K562 (cell line): ENCODE data around the gene GUCY2F. TPM values are rescaled to one million over a fixed set of nuclear protein-coding genes. Genes with fewer than 3 reads are reported as not detected.

Experiments used
- ATAC-seq: fragments of 200-7000 bp; cut with Tn5 transposase; 3 replicates; pipeline ENCODE4 v1.9.1; 2020; ENCODE audit warnings: moderate library complexity
- BruUV-seq: library from RNA; stranded (reverse); fragments of 400-500 nt; replicated peaks from 2 replicates; lab custom pipeline; 2021; lab: Mats Ljungman, UMichigan
- CTCF ChIA-PET: fragments of 300-600 bp; formaldehyde crosslinking; extraction: SDS; loops from one replicate; lab custom pipeline; 2021; ENCODE audit warnings: low intra/inter-chr PET ratio; lab: Yijun Ruan, JAX
- POLR2A ChIA-PET: fragments of 300-600, 350-650 bp; sonication (Branson Sonifier 250); formaldehyde crosslinking; extraction: SDS; loops from one replicate; lab custom pipeline; 2021; ENCODE audit warnings: antibody characterized with exemption, inconsistent platforms; lab: Yijun Ruan, JAX
- DNase-seq, 4 experiments: peaks; one replicate each; pipeline versions ENCODE4 v3.0.0 to v3.0.0-alpha.2; 2011 to 2018; ENCODE audit warnings: low spot score in 3 of 4, mixed read lengths in 3 of 4; ENCODE audit errors: extremely low read depth in 1 of 4
- FAIRE-seq: peaks from 2 replicates; lab custom pipeline; 2011; peaks lifted over from hg19 to GRCh38; lab: Jason Lieb, UNC
- H2AFZ ChIP-seq: 2 replicates; pipeline ENCODE4 v1.6.0; 2011; ENCODE audit warnings: low read depth, low read length, control low read depth, inconsistent platforms
- H3K27ac ChIP-seq: fragments of 200-600 bp; 3 replicates; pipeline ENCODE4 v1.8.0; 2011; ENCODE audit warnings: low read depth, mild to moderate bottlenecking, control low read depth, inconsistent platforms, low read length, moderate library complexity, mixed read lengths; ENCODE audit errors: extremely low read depth
- H3K27me3 ChIP-seq, 2 experiments: fragments of 300-600 bp in 1 of 2; 2 replicates in 1 of 2; 3 replicates in 1 of 2; pipeline versions ENCODE4 v1.6.0 to v1.8.0; 2011; ENCODE audit warnings: inconsistent platforms in 2 of 2, low read length in 2 of 2, mild to moderate bottlenecking in 1 of 2, mixed read lengths in 1 of 2, moderate library complexity in 1 of 2; ENCODE audit not compliant: control insufficient read depth in 2 of 2, insufficient read depth in 2 of 2
- H3K36me3 ChIP-seq: fragments of 300-600 bp; 3 replicates; pipeline ENCODE4 v1.8.0; 2011; ENCODE audit warnings: mild to moderate bottlenecking, low read length, inconsistent platforms; ENCODE audit not compliant: control insufficient read depth, insufficient read depth
- H3K4me1 ChIP-seq, 2 experiments: fragments of 200-600 bp in 1 of 2; replicated peaks in 1 of 2; 2 replicates in 1 of 2; 3 replicates in 1 of 2; pipeline versions ENCODE4 v1.5.1 to v1.8.0; 2011; ENCODE audit warnings: inconsistent platforms in 2 of 2, low read length in 2 of 2, mild to moderate bottlenecking in 1 of 2, mixed read lengths in 1 of 2, moderate library complexity in 1 of 2; ENCODE audit not compliant: control insufficient read depth in 2 of 2, insufficient read depth in 2 of 2
- H3K4me2 ChIP-seq: 2 replicates; pipeline ENCODE4 v1.6.1; 2011; ENCODE audit warnings: low read length, control low read depth, inconsistent platforms, mixed read lengths; ENCODE audit not compliant: insufficient read depth
- H3K4me3 ChIP-seq: fragments of 200-600 bp; sonication (generic), shearing (Covaris generic); 2 replicates; pipeline ENCODE4 v1.5.1; 2016; ENCODE audit warnings: control low read depth, inconsistent platforms
- H3K79me2 ChIP-seq: fragments of 200-600 bp; 3 replicates; pipeline ENCODE4 v1.8.0; 2011; ENCODE audit warnings: low read length, inconsistent platforms; ENCODE audit not compliant: control insufficient read depth, insufficient read depth
- H3K9ac ChIP-seq, 2 experiments: 2 replicates each; pipeline versions ENCODE4 v1.6.0 to v1.6.1; 2011; ENCODE audit warnings: low read depth in 2 of 2, low read length in 2 of 2, control low read depth in 1 of 2, inconsistent platforms in 1 of 2, mild to moderate bottlenecking in 1 of 2, mixed read lengths in 1 of 2; ENCODE audit not compliant: insufficient read depth in 1 of 2
- H3K9me1 ChIP-seq: one replicate; pipeline ENCODE4 v1.6.0; 2011; ENCODE audit warnings: inconsistent platforms, mild to moderate bottlenecking, low read length, moderate library complexity; ENCODE audit not compliant: control insufficient read depth, insufficient read depth
- H3K9me3 ChIP-seq: replicated peaks from 2 replicates; pipeline ENCODE4 v1.5.1; 2011; ENCODE audit warnings: low read depth, low read length, inconsistent platforms; ENCODE audit not compliant: control insufficient read depth, insufficient read depth
- H4K20me1 ChIP-seq: replicated peaks from 2 replicates; pipeline ENCODE4 v1.6.1; 2011; ENCODE audit warnings: low read length, inconsistent platforms, mixed read lengths; ENCODE audit not compliant: control insufficient read depth, insufficient read depth
- BHLHE40 ChIP-seq: IDR thresholded peaks from 2 replicates; pipeline ENCODE4 v1.6.1; 2011; ENCODE audit warnings: low read length, improper control_type of control experiment
- DNMT1 ChIP-seq: fragments of 450-650 bp; IDR thresholded peaks from 2 replicates; pipeline ENCODE4 v1.6.1; 2016; ENCODE audit warnings: antibody characterized with exemption, mild to moderate bottlenecking
- ETV1 ChIP-seq: fragments of 450-650 bp; conservative IDR thresholded peaks from 2 replicates; pipeline ENCODE4 v1.6.1; 2016; ENCODE audit warnings: missing genetic modification characterization, control low read depth, low read depth, missing compliant biosample characterization
- ETV5 ChIP-seq: sonication (generic); formaldehyde crosslinking; IDR thresholded peaks from 2 replicates; pipeline ENCODE4 v1.4.0; 2020; ENCODE audit warnings: low read depth, mild to moderate bottlenecking, missing genetic modification reagents
- FUS ChIP-seq: fragments of 200-400 bp; formaldehyde crosslinking; optimal IDR thresholded peaks from 2 replicates; pipeline ENCODE3; 2017; ENCODE audit warnings: low read depth, low read length
- JUND ChIP-seq, 2 experiments: IDR thresholded peaks; 2 replicates in 1 of 2; 3 replicates in 1 of 2; pipeline ENCODE4 v1.6.1; 2011; ENCODE audit warnings: borderline replicate concordance in 2 of 2, low read depth in 2 of 2, low read length in 2 of 2, improper control_type of control experiment in 1 of 2, missing biosample characterization in 1 of 2, missing genetic modification characterization in 1 of 2, missing genetic modification reagents in 1 of 2
- PHF20 ChIP-seq: fragments of 450-650 bp; IDR thresholded peaks from 2 replicates; pipeline ENCODE4 v1.6.1; 2018; ENCODE audit not compliant: partially characterized antibody
- RFX5 ChIP-seq: IDR thresholded peaks from 2 replicates; pipeline ENCODE4 v1.6.1; 2011; ENCODE audit warnings: low read depth, mild to moderate bottlenecking, improper control_type of control experiment, low read length
- SIN3A ChIP-seq, 2 experiments: fragments of 150-350 bp in 1 of 2; IDR thresholded peaks; 2 replicates each; pipeline ENCODE4 v1.6.1; 2011 to 2016; ENCODE audit warnings: borderline replicate concordance in 2 of 2, low read depth in 2 of 2, low read length in 2 of 2, mild to moderate bottlenecking in 2 of 2, moderate library complexity in 2 of 2; ENCODE audit not compliant: control insufficient read depth in 1 of 2
- ZBTB8A ChIP-seq: fragments of 450-650 bp; IDR thresholded peaks from 2 replicates; pipeline ENCODE4 v1.6.1; 2018; ENCODE audit warnings: mild to moderate bottlenecking, moderate library complexity; ENCODE audit not compliant: partially characterized antibody
- WGBS: fragments of 100-300 bp; shearing (Covaris generic); methylation state at CpG from one replicate; pipeline ENCODE4 v1.1.6; 2016; ENCODE audit warnings: low coverage, mixed read lengths; ENCODE audit not compliant: insufficient coverage; ENCODE audit errors: missing lambda C conversion rate; 5-methylcytosine and 5-hydroxymethylcytosine counted together
- in situ Hi-C: fragments of 300-500 bp; cut with MboI; formaldehyde crosslinking; loops from 4 replicates; pipeline ENCODE4 v1.15.0; 2018; ENCODE audit warnings: inconsistent platforms, mixed read lengths
- intact Hi-C: fragments of 100-400 bp; cut with micrococcal nuclease; formaldehyde crosslinking; loops from 2 replicates; pipeline ENCODE4 v1.14.2; 2022
- polyA plus RNA-seq, 8 experiments: library from polyadenylated mRNA; depleted of rRNA in 4 of 8; stranded (reverse) in 5 of 8; unstranded in 3 of 8; fragments of >200 nt; fragmentation: Nextera tagmentation in 2 of 8; fragmentation: Illumina TruSeq in 1 of 8; extraction: Ambion mirVana in 2 of 8; extraction: Trizol in 1 of 8; gene quantifications; 2 replicates each; pipeline versions ENCODE4 v1.2.1 to v1.2.3, GENCODE V29; 2011 to 2014; ENCODE audit warnings: inconsistent platforms in 1 of 8, missing spikeins in 1 of 8
- total RNA-seq, 7 experiments: library from RNA; depleted of rRNA in 6 of 7; stranded (reverse); fragments of >200 nt in 6 of 7; fragmentation: Illumina TruSeq in 2 of 7; extraction: Trizol in 2 of 7; gene quantifications; 2 replicates each; pipeline versions ENCODE4 v1.2.1 to v1.2.3, GENCODE V29; 2011 to 2021; ENCODE audit warnings: low replicate concordance in 1 of 7
- TF ChIP-seq, protein P1 (sequence below), 2 experiments: IDR thresholded peaks; 2 replicates each; pipeline ENCODE4 v1.6.1; 2012; ENCODE audit warnings: improper control_type of control experiment in 2 of 2, low read depth in 2 of 2, low read length in 2 of 2, borderline replicate concordance in 1 of 2
- TF ChIP-seq, protein P2 (sequence below): fragments of 250-450 bp; sonication (Bioruptor Pico); IDR thresholded peaks from 2 replicates; pipeline ENCODE4 v1.8.0; 2022; ENCODE audit warnings: moderate library complexity, mild to moderate bottlenecking, inconsistent platforms
- TF ChIP-seq, protein P3 (sequence below): fragments of 450-650 bp; IDR thresholded peaks from 2 replicates; pipeline ENCODE4 v1.6.1; 2018; ENCODE audit not compliant: partially characterized antibody

GUCY2F gene
- total and polyA plus RNA-seq, 9 of the 15 experiments (the other 6 are each of a cell fraction or from before 2014, with no cell fraction given): 0.01 to 0.06 (median 0.05) TPM; not detected in 6

DNA sequence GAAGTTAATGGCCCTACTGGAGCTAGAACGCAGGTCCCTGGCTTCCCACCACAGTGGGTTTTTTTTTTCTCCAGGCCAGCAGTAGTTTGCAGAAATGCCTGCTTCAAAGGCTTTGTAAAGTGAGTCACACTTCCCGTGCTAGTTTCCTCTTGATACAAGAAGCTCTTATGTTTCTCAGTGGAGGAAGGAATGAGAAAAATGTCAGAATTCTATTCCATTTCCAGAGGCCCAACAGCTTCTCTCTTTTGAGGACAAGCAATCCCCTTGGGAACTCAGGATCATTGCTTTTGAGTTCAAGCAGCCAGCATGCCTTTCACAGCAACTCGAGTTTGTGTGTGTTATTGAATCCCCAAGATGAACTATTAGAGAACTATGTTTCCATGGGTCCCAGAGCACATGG, 134.3 kb downstream of the GUCY2F start (continued):
- TF ChIP-seq, protein P1, sequence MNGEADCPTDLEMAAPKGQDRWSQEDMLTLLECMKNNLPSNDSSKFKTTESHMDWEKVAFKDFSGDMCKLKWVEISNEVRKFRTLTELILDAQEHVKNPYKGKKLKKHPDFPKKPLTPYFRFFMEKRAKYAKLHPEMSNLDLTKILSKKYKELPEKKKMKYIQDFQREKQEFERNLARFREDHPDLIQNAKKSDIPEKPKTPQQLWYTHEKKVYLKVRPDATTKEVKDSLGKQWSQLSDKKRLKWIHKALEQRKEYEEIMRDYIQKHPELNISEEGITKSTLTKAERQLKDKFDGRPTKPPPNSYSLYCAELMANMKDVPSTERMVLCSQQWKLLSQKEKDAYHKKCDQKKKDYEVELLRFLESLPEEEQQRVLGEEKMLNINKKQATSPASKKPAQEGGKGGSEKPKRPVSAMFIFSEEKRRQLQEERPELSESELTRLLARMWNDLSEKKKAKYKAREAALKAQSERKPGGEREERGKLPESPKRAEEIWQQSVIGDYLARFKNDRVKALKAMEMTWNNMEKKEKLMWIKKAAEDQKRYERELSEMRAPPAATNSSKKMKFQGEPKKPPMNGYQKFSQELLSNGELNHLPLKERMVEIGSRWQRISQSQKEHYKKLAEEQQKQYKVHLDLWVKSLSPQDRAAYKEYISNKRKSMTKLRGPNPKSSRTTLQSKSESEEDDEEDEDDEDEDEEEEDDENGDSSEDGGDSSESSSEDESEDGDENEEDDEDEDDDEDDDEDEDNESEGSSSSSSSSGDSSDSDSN (IDR thresholded peaks at IDR 0.05; ENCODE audit: borderline replicate concordance in 1 of 2, low read depth in 2 of 2, low read length in 2 of 2): no peak

DNA sequence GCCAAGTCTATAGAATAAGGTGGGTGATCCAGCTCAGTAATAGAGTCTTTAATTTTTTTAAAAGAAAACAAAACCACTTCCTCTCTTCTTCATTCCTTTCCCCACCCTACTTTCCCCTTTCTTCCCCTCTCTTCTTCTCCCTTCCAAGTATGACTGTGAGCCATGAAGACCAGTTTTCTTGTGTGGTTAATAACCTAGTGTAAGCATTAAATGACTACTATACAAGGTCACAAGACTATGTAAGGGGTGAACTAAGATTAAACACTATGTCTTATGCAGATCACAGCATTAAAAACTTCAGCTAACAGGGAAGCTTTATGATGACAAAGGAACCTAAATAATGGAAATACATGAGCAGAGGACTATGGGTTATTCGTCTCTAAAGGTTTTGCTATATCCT, 135.4 kb downstream of the GUCY2F start:
- H3K27me3 ChIP-seq: no peaks in the 10 kb centered on the region
- CTCF ChIA-PET: interaction anchor here (0.6 kb wide), 1 partner anchor 143 kb away, joined by 5 read pairs; no protein-coding TSS in a partner anchor
- H3K79me2 ChIP-seq: no peaks in the 10 kb centered on the region
- H3K4me3 ChIP-seq: no peak overlapping the region
- POLR2A ChIA-PET: no interaction called here
- DNase-seq (no peak), FAIRE-seq (no peak), ATAC-seq (no peak)
- no peaks in the 10 kb centered on the region for H3K9me1 ChIP-seq
- in situ Hi-C loops (no loop called here), intact Hi-C loops (no loop called here)
- H3K4me1 ChIP-seq: no peaks in the 10 kb centered on the region
- H3K9me3 ChIP-seq: no peaks in the 10 kb centered on the region
- H3K36me3 ChIP-seq: no peaks in the 10 kb centered on the region
- H4K20me1 ChIP-seq: no peaks in the 10 kb centered on the region
- H3K27ac ChIP-seq: no peak overlapping the region
- WGBS: 0% methylated on average over 1 of the region's 1 CpG
- no peak overlapping the region for H3K4me2 ChIP-seq
- BruUV-seq: no TSS peak
- no peak overlapping the region for H2AFZ ChIP-seq
- no peak overlapping the region for H3K9ac ChIP-seq
- no peak for TF ChIP-seq DNMT1
- TF ChIP-seq ETV5 (CRISPR knock-in tag): no peak
- no peak for TF ChIP-seq BHLHE40
- no peak for TF ChIP-seq PHF20
- no peak for TF ChIP-seq ZBTB8A
- TF ChIP-seq FUS: no peak
- TF ChIP-seq, protein P2, sequence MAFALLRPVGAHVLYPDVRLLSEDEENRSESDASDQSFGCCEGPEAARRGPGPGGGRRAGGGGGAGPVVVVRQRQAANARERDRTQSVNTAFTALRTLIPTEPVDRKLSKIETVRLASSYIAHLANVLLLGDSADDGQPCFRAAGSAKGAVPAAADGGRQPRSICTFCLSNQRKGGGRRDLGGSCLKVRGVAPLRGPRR (CRISPR knock-in tag): no peak
- no peak for TF ChIP-seq RFX5
- no peak for TF ChIP-seq JUND (IDR thresholded peaks at IDR 0.05; ENCODE audit: borderline replicate concordance, low read depth, low read length)
- no peak for TF ChIP-seq JUND (tag; IDR thresholded peaks at IDR 0.05; ENCODE audit: borderline replicate concordance, low read depth, low read length)
- TF ChIP-seq ETV1: no peak
- no peak for TF ChIP-seq SIN3A (IDR thresholded peaks at IDR 0.05; ENCODE audit: borderline replicate concordance in 2 of 2, control insufficient read depth in 1 of 2, low read depth in 2 of 2, low read length in 2 of 2)
- TF ChIP-seq, protein P3, sequence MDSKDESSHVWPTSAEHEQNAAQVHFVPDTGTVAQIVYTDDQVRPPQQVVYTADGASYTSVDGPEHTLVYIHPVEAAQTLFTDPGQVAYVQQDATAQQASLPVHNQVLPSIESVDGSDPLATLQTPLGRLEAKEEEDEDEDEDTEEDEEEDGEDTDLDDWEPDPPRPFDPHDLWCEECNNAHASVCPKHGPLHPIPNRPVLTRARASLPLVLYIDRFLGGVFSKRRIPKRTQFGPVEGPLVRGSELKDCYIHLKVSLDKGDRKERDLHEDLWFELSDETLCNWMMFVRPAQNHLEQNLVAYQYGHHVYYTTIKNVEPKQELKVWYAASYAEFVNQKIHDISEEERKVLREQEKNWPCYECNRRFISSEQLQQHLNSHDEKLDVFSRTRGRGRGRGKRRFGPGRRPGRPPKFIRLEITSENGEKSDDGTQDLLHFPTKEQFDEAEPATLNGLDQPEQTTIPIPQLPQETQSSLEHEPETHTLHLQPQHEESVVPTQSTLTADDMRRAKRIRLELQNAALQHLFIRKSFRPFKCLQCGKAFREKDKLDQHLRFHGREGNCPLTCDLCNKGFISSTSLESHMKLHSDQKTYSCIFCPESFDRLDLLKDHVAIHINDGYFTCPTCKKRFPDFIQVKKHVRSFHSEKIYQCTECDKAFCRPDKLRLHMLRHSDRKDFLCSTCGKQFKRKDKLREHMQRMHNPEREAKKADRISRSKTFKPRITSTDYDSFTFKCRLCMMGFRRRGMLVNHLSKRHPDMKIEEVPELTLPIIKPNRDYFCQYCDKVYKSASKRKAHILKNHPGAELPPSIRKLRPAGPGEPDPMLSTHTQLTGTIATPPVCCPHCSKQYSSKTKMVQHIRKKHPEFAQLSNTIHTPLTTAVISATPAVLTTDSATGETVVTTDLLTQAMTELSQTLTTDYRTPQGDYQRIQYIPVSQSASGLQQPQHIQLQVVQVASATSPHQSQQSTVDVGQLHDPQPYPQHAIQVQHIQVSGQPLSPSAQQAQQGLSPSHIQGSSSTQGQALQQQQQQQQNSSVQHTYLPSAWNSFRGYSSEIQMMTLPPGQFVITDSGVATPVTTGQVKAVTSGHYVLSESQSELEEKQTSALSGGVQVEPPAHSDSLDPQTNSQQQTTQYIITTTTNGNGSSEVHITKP: no peak
